Liver (tissue), 9 donors: Measurements from ENCODE around the gene TTI1. TPM values are rescaled to one million over a fixed set of nuclear protein-coding genes. Genes with fewer than 3 reads are reported as not detected.

Source experiments
- DNase-seq: peaks from one replicate; pipeline ENCODE4 v3.0.0-alpha.2; 2017; ENCODE audit warnings: low spot score
- H3K27ac ChIP-seq, 2 donors: one replicate each; pipeline ENCODE4 v1.7.0; 2013; ENCODE audit warnings: inconsistent platforms in 2 of 2, low read length in 2 of 2, control low read depth in 1 of 2, low read depth in 1 of 2, mild to moderate bottlenecking in 1 of 2
- H3K27me3 ChIP-seq, 4 donors: one replicate each; pipeline versions ENCODE4 v1.6.1 to v1.7.0; 2013; ENCODE audit warnings: low read length in 3 of 4, inconsistent platforms in 1 of 4, mild to moderate bottlenecking in 1 of 4, moderate library complexity in 1 of 4; ENCODE audit not compliant: control insufficient read depth in 4 of 4, insufficient read depth in 4 of 4
- H3K36me3 ChIP-seq, 4 donors: one replicate each; pipeline versions ENCODE4 v1.6.1 to v1.7.0; 2013; ENCODE audit warnings: low read length in 3 of 4, mild to moderate bottlenecking in 3 of 4, low read depth in 1 of 4, moderate library complexity in 1 of 4; ENCODE audit not compliant: control insufficient read depth in 4 of 4, insufficient read depth in 3 of 4
- H3K4me1 ChIP-seq, 4 donors: one replicate each; pipeline versions ENCODE4 v1.6.1 to v1.7.0; 2013; ENCODE audit warnings: low read length in 3 of 4, mild to moderate bottlenecking in 3 of 4, moderate library complexity in 1 of 4; ENCODE audit not compliant: control insufficient read depth in 4 of 4, insufficient read depth in 4 of 4
- H3K4me3 ChIP-seq, 3 donors: one replicate each; pipeline versions ENCODE4 v1.6.1 to v1.7.0; 2013; ENCODE audit warnings: low read length in 3 of 3, control low read depth in 1 of 3, low read depth in 1 of 3, mild to moderate bottlenecking in 1 of 3
- H3K9ac ChIP-seq, 2 donors: one replicate each; pipeline ENCODE4 v1.7.0; 2013; ENCODE audit warnings: low read length in 2 of 2, mild to moderate bottlenecking in 2 of 2, moderate library complexity in 2 of 2, control low read depth in 1 of 2, low read depth in 1 of 2
- H3K9me3 ChIP-seq, 4 donors: one replicate each; pipeline versions ENCODE4 v1.6.1 to v1.7.0; 2013; ENCODE audit warnings: low read length in 3 of 4; ENCODE audit not compliant: control insufficient read depth in 4 of 4
- EGR1 ChIP-seq, 2 donors: IDR thresholded peaks; 2 replicates each; pipeline ENCODE4 v1.6.1; 2016 to 2018; ENCODE audit warnings: antibody characterized with exemption in 2 of 2, low read depth in 2 of 2
- FOXA1 ChIP-seq: IDR thresholded peaks from 2 replicates; pipeline ENCODE4 v1.6.1; 2016; ENCODE audit warnings: antibody characterized with exemption
- FOXA2 ChIP-seq: IDR thresholded peaks from 2 replicates; pipeline ENCODE4 v1.6.1; 2016; ENCODE audit warnings: antibody characterized with exemption
- GABPA ChIP-seq, 2 donors: IDR thresholded peaks in 1 of 2; conservative IDR thresholded peaks in 1 of 2; 2 replicates each; pipeline ENCODE4 v1.6.1; 2016; ENCODE audit warnings: antibody characterized with exemption in 2 of 2, mild to moderate bottlenecking in 1 of 2, moderate library complexity in 1 of 2
- HNF4A ChIP-seq, 2 donors: conservative IDR thresholded peaks; 2 replicates each; pipeline ENCODE4 v1.6.1; 2016; ENCODE audit warnings: antibody characterized with exemption in 2 of 2, mild to moderate bottlenecking in 2 of 2
- HNF4G ChIP-seq: IDR thresholded peaks from 2 replicates; pipeline ENCODE4 v1.6.1; 2016; ENCODE audit warnings: antibody characterized with exemption
- JUND ChIP-seq, 2 donors: IDR thresholded peaks; 2 replicates each; pipeline ENCODE4 v1.6.1; 2016; ENCODE audit warnings: antibody characterized with exemption in 2 of 2
- NR2F2 ChIP-seq: IDR thresholded peaks from 2 replicates; pipeline ENCODE4 v1.6.1; 2016; ENCODE audit warnings: antibody characterized with exemption
- RAD21 ChIP-seq, 2 donors: IDR thresholded peaks; 2 replicates each; pipeline ENCODE4 v1.6.1; 2016; ENCODE audit warnings: antibody characterized with exemption in 2 of 2, mild to moderate bottlenecking in 2 of 2
- RXRA ChIP-seq, 2 donors: IDR thresholded peaks; 2 replicates each; pipeline ENCODE4 v1.6.1; 2017 to 2018; ENCODE audit warnings: antibody characterized with exemption in 2 of 2, mild to moderate bottlenecking in 1 of 2
- SP1 ChIP-seq: IDR thresholded peaks from 2 replicates; pipeline ENCODE4 v1.6.1; 2018; ENCODE audit warnings: antibody characterized with exemption, mild to moderate bottlenecking
- TAF1 ChIP-seq: conservative IDR thresholded peaks from 2 replicates; pipeline ENCODE4 v1.6.1; 2016; ENCODE audit warnings: antibody characterized with exemption, mild to moderate bottlenecking
- YY1 ChIP-seq: IDR thresholded peaks from 2 replicates; pipeline ENCODE4 v1.6.1; 2016; ENCODE audit warnings: antibody characterized with exemption, mild to moderate bottlenecking
- WGBS: extraction: QIAGEN DNeasy Blood & Tissue Kit; methylation state at CpG from one replicate; pipeline ENCODE4 v1.1.7; 2013; 5-methylcytosine and 5-hydroxymethylcytosine counted together
- polyA plus RNA-seq, 2 donors: library from polyadenylated mRNA; stranded (reverse) in 1 of 2; unstranded in 1 of 2; fragments of 200-250 nt in 1 of 2; fragments of >200 nt in 1 of 2; fragmentation: Nextera tagmentation in 1 of 2; extraction: Ambion mirVana in 1 of 2; gene quantifications; one replicate each; pipeline versions ENCODE4 v1.2.1 to v1.2.3, GENCODE V29; 2013 to 2015
- total RNA-seq, 2 donors: library from RNA; depleted of rRNA; stranded (reverse); fragments of >200 nt; gene quantifications; one replicate each; pipeline ENCODE4 v1.2.3, GENCODE V29; 2014
- TF ChIP-seq, protein P1 (sequence below): IDR thresholded peaks from 2 replicates; pipeline ENCODE4 v1.6.1; 2016; ENCODE audit warnings: antibody characterized with exemption
- TF ChIP-seq, protein P2 (sequence below): fragments of 150-350 bp; IDR thresholded peaks from 2 replicates; pipeline ENCODE4 v1.5.1; 2017; ENCODE audit warnings: improper control_type of control experiment, low read depth, low read length; ENCODE audit not compliant: missing input control
- TF ChIP-seq, protein P3 (sequence below): IDR thresholded peaks from 2 replicates; pipeline ENCODE4 v1.6.1; 2016; ENCODE audit warnings: antibody characterized with exemption
- TF ChIP-seq, protein P4 (sequence below): IDR thresholded peaks from 2 replicates; pipeline ENCODE4 v1.6.1; 2016; ENCODE audit warnings: antibody characterized with exemption, mild to moderate bottlenecking
- TF ChIP-seq, protein P5 (sequence below): IDR thresholded peaks from 2 replicates; pipeline ENCODE4 v1.6.1; 2016; ENCODE audit warnings: antibody characterized with exemption
- donor health status: healthy.
- donor health status: healthy.
- donor health status: healthy.
- donor health status: healthy.
- donor health status: healthy.

Gene TTI1
- total and polyA plus RNA-seq, 4 donors: 4.6 to 20.4 (median 11.3) TPM

DNA sequence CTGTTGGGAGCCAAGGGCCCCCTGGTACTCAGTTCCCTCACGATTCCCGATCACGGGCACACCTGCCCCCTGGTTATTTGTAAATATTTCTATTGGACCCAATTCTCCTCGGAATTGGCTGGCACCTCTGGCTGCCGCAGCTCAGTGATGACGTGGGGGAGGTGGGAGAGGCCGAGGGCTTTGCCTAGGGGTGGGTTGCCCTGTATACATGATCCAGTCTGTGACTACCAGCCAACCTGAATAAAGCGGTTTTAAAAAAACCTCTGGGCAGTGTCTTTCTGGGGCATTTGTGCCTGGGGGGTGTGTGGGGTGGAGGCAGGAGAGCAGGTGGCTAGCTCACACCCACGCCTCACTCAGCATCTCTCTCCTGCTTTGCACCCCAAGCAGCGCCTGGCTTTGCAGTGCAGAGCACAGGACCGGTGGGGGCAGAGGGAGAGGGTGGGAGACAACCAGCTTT, 88.1 kb downstream of the TTI1 start:
- Histone ChIP-seq H3K9ac (no peak overlapping the region), H3K36me3 (no peaks in the 10 kb centered on the region), H3K4me1 (no peaks in the 10 kb centered on the region), H3K9me3 (peaks cover 0 to 2% (median 0%) of the 10 kb centered on the region in 4 donors), H3K4me3 (no peak overlapping the region), H3K27me3 (no peaks in the 10 kb centered on the region), H3K27ac (no peak overlapping the region)
- no peak for TF ChIP-seq JUND (IDR thresholded peaks at IDR 0.05)
- no peak for TF ChIP-seq FOXA1
- no peak for TF ChIP-seq TAF1
- TF ChIP-seq, protein P1, sequence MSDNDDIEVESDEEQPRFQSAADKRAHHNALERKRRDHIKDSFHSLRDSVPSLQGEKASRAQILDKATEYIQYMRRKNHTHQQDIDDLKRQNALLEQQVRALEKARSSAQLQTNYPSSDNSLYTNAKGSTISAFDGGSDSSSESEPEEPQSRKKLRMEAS: no peak
- TF ChIP-seq FOXA2: no peak
- TF ChIP-seq RAD21 (IDR thresholded peaks at IDR 0.05): no peak
- TF ChIP-seq, protein P2, sequence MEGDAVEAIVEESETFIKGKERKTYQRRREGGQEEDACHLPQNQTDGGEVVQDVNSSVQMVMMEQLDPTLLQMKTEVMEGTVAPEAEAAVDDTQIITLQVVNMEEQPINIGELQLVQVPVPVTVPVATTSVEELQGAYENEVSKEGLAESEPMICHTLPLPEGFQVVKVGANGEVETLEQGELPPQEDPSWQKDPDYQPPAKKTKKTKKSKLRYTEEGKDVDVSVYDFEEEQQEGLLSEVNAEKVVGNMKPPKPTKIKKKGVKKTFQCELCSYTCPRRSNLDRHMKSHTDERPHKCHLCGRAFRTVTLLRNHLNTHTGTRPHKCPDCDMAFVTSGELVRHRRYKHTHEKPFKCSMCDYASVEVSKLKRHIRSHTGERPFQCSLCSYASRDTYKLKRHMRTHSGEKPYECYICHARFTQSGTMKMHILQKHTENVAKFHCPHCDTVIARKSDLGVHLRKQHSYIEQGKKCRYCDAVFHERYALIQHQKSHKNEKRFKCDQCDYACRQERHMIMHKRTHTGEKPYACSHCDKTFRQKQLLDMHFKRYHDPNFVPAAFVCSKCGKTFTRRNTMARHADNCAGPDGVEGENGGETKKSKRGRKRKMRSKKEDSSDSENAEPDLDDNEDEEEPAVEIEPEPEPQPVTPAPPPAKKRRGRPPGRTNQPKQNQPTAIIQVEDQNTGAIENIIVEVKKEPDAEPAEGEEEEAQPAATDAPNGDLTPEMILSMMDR: no peak
- TF ChIP-seq HNF4A (conservative IDR thresholded peaks at IDR 0.05): no peak
- TF ChIP-seq, protein P3, sequence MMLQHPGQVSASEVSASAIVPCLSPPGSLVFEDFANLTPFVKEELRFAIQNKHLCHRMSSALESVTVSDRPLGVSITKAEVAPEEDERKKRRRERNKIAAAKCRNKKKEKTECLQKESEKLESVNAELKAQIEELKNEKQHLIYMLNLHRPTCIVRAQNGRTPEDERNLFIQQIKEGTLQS: no peak
- no peak for TF ChIP-seq GABPA (IDR thresholded peaks at IDR 0.05 in 1 of 2, conservative IDR thresholded peaks at IDR 0.05 in 1 of 2)
- no peak for TF ChIP-seq YY1
- no peak for TF ChIP-seq EGR1 (IDR thresholded peaks at IDR 0.05; ENCODE audit: low read depth in 2 of 2)
- no peak for TF ChIP-seq SP1
- TF ChIP-seq NR2F2: no peak
- no peak for TF ChIP-seq RXRA (IDR thresholded peaks at IDR 0.05)
- TF ChIP-seq HNF4G: no peak
- TF ChIP-seq, protein P4, sequence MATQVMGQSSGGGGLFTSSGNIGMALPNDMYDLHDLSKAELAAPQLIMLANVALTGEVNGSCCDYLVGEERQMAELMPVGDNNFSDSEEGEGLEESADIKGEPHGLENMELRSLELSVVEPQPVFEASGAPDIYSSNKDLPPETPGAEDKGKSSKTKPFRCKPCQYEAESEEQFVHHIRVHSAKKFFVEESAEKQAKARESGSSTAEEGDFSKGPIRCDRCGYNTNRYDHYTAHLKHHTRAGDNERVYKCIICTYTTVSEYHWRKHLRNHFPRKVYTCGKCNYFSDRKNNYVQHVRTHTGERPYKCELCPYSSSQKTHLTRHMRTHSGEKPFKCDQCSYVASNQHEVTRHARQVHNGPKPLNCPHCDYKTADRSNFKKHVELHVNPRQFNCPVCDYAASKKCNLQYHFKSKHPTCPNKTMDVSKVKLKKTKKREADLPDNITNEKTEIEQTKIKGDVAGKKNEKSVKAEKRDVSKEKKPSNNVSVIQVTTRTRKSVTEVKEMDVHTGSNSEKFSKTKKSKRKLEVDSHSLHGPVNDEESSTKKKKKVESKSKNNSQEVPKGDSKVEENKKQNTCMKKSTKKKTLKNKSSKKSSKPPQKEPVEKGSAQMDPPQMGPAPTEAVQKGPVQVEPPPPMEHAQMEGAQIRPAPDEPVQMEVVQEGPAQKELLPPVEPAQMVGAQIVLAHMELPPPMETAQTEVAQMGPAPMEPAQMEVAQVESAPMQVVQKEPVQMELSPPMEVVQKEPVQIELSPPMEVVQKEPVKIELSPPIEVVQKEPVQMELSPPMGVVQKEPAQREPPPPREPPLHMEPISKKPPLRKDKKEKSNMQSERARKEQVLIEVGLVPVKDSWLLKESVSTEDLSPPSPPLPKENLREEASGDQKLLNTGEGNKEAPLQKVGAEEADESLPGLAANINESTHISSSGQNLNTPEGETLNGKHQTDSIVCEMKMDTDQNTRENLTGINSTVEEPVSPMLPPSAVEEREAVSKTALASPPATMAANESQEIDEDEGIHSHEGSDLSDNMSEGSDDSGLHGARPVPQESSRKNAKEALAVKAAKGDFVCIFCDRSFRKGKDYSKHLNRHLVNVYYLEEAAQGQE: no peak
- TF ChIP-seq, protein P5, sequence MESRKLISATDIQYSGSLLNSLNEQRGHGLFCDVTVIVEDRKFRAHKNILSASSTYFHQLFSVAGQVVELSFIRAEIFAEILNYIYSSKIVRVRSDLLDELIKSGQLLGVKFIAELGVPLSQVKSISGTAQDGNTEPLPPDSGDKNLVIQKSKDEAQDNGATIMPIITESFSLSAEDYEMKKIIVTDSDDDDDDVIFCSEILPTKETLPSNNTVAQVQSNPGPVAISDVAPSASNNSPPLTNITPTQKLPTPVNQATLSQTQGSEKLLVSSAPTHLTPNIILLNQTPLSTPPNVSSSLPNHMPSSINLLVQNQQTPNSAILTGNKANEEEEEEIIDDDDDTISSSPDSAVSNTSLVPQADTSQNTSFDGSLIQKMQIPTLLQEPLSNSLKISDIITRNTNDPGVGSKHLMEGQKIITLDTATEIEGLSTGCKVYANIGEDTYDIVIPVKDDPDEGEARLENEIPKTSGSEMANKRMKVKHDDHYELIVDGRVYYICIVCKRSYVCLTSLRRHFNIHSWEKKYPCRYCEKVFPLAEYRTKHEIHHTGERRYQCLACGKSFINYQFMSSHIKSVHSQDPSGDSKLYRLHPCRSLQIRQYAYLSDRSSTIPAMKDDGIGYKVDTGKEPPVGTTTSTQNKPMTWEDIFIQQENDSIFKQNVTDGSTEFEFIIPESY: no peak
- peak; percentile 28 for DNase-seq
- WGBS: 53% methylated on average over 11 of the region's 11 CpGs
